NCI-H524 treated with DMSO at 0.1 percent for 48 hours (cell line): ENCODE data around the gene REV3L.

Source experiments
- DNase-seq: peaks from one replicate; lab custom pipeline; 2025; lab: John Stamatoyannopoulos, UW

Gene REV3L

DNA sequence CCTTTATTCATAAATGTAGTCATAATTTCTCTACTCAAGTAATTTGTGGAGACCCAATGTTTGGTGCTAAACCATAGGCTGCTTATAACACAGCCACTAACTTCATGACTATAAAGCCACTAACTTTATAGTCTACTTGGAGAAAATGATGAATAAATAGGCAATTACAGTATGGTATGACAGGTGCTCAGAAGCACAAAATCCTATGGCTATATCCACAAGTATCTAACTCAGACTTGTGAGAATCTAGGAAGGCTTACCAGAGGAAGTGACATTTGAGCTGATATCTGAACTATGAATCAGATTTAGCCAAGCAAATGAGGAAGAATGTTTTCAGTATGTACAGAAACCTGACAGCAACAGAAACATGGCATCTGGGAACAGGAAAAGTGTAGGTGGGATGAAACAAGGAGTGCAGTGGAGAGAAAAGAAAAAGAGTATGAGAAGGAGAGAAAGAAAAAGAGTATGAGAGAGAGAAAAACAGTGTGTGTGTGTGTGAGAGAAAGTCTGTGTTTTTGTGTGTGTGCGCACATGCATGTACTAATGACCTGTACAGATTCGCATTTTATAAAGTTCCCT lies 59.9 kb downstream of the REV3L start:
- no peak for DNase-seq

DNA sequence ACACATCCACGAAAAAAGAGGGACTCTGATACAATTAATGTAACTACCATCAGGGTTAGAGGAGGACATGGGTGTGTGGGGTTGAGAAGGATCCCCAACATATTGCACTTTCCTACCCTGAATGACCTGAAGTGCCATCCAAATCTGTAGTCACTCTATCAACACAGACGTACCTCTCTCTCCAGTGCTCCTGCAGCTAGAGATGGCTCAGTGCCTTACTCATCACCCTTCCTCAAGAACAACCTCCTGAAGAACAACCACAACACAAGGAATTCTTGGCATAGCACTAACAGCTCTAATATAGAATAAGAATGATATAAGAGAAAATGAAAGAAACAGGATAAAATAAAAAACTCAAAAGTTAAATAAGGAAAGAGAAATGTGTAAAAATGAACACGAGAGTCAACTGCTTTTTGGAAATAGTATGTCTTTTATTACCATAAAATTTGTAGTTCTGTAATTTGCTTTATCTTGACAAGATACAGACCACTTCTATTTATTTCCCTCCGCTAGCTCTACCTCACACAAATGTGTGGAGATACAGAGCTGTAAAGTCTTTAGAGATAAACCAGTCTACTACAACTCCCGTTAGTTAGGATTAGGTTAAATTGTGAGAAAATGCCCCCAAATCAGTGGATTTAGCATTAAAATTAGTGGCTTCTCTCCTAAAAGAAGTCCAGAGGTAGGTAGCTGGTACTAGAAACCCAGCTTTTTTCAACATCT lies 63.9 kb downstream of the REV3L start:
- DNase-seq: no peak

DNA sequence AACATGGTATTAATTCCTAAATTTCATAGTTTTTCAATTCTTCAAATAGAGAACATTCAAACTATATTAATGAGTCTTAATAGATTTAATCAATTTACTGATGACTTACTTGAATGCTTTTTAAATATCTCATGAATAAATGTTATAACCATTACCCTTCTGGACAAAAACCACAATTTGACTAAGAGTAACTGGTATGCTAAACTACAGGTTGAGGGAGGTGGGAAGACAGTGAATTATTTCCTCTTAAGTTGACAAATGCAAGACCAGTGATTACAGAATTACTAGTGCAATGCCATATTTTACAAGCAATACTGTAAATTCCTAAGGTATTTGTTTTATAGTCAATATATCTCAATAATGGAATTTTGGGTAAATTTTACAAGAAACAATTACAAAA lies 65.1 kb downstream of the REV3L start:
- DNase-seq: no peak

DNA sequence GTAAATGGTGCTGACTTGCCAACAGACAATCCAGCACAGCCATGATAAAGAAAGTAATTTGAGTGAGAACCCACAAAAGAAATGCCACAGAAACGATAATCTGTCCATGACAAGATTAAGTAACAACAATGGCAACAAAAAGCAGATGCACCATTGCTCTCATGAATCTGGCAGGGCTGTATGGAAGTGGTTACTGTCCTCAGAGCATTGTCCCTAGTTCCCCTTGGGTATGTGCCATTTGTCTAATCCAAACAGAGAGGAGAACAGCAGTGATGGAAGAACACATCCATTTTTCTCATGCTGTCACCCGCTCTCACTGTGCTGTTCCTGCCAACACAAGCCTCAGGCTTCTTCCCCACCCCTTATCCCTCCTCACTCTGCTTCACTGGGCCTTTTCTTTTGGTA lies 65.8 kb downstream of the REV3L start:
- no peak for DNase-seq

DNA sequence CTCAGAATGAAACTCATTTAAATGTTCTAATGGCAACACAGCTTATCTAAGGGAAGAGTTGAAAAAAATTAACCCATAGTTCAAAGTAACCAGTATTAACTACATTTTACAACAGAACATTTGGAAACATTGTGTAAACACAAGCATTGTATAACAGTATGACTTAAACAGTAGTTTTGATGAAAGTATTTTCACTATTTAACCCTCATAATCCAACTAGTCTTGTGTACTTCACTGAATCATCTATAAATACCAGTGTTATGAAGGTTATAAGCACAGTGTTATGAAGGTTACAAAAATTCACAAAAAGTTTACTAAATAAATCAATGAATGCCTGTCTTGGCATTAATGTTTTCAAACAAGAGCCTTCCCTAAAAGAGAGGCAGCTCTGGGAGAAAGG lies 66.5 kb downstream of the REV3L start:
- no peak for DNase-seq

DNA sequence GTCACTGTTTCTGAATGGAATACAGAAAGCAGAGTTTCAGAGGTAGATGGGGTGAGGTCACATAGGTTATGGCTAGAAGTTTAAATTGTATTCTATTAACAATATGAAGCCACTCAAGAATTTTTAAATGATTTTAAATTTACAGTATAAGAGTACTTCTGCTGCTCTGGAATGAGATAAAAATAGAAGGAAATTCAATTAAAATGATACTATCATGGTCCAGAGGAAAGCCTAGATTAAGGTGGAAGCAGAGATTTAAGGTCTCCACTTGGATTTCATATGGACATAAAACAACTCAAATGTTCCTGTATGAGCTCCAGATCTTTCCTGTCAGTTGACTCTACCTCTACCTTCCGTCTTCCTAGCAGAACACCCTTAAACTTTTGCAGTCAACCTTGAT lies 68.6 kb downstream of the REV3L start:
- no peak for DNase-seq

DNA sequence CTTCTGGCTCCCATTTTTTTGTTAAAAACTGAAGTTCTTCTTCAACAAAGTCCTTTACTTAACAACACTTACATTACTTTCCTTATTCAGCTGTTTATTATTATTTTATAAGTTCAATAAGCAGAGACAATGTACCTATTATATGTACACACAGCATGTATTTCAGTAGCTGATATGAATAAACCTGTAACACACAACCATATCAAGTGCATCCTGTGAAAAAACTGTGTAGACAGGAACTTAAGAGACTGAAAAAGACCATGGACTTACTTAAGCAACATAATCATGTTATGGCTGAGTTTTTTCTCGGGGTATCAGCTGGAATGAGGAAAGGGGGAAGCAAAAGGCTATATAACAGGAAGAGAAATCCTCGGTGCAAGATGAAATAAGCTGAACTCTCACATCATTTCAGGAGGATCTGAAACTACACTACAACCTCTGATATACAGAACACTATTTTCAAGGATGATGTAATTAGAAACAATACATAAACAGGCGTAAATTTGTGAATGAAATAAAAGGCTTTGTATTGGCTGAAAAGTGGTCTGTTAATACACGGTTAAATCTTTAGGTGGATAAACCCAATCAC lies 70.9 kb downstream of the REV3L start:
- no peak for DNase-seq

DNA sequence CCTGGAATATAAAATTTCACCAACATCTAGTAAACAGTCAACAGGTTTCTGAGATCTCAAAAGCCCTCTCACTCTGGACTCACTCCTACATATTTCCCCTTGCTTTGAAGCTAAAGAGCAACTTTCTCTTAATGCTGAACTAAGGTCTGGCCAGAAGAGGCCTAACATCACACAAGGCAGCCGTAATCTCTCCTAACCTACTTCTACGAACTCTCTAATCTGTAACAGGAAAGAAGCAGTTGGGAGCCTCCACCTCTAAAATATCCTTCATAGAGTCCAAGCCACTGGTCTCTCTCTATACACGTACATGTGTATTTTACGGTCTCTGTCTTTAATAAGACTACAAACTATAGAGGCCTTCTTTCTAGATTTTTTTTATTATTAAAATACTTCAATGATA lies 72.0 kb downstream of the REV3L start:
- DNase-seq: no peak

DNA sequence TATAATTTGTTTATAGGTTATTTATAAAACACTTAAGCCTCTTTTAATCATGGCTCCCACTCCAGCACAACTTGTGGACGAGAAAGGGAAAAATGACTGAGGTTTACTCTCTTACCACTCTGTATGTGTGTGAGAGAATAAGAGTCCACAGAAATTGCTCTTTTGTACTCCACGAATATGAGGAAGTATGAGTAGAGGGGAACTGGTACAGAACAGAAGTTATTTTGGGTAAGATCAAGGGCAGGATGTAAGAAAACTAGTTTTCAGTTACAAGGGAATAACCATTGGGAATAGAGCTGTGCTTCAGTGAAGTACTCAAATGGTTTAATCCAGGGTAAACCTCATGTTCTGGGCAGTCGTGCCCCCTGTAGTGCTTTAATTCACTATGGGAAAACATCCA lies 72.6 kb downstream of the REV3L start:
- no peak for DNase-seq

DNA sequence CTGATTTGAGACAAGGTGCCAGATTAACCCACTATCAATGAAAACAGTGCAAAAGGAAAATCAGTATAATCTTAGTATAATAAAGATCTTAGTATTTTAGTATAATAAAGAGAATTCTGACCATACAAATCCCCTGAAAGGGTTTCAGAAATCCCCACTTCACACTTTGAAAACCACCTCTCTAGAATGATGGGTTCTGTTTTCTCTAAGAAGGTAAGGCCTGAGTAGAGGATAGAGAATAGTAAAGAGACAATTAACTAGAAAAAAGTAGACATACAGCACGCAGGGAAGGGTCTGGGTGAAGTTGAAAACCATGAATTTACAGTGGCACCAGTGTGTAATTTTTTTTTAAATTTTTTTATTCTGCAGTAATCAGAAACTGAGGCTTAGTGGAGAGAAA lies 73.6 kb downstream of the REV3L start:
- no peak for DNase-seq

DNA sequence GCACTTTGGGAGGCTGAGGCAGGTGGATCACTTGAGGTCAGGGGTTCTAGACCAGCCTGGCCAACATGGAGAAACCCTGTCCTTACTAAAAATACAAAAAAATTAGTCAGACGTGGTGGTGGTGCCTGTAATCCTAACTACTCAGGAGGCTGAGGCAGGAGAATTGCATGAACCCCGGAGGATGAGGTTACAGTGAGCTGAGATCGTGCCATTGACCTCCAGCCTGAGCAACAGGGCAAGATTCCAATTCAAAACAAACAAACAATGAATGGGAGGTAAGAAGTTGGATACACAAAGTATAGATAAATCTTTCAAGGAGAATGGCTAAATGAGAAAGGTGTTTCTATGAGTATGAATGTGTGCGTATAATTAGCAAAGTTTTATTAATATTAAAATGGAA lies 75.3 kb downstream of the REV3L start:
- DNase-seq: no peak

DNA sequence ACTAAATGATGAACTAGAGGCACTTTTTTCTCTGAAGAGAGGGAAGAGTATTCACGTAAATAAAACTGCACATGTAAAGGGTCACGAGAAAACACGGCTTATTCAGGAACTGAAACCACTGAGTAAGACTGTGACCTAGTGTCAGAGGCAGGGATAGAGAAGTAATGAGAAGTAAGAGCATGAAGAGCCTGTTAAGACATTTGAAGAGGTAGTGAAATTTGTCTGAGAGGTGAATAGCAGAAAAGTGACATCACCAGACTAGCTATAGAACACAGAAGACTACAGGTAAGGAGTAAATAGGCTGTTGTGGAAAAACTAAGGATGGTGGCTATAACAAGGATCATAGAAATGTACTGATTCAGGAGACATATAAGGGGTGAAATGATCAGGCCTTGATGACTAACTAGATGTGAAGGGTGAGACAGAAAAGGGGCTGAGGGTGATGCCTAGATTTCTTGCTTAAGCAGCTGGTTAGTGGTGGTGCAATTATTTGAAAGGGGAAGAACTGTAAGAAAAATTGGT lies 76.8 kb downstream of the REV3L start:
- no peak for DNase-seq

DNA sequence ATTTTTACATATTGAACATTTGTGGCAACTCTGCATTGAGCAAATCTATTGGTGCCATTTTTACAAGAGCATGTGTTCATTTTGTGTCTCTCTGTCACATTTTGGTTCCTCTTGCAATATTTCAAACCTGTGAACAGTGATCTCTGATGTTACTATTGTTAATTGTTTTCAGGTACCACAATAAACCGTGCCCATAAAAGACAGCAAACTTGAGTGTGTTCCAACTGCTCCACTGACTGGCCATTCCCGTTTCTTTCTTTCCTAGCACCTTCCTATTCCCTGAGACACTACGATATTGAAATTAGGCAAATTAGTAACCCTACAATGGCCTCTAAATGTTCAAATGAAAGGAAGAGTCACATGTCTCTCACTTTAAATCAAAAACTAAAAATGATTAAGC lies 79.6 kb downstream of the REV3L start:
- no peak for DNase-seq

DNA sequence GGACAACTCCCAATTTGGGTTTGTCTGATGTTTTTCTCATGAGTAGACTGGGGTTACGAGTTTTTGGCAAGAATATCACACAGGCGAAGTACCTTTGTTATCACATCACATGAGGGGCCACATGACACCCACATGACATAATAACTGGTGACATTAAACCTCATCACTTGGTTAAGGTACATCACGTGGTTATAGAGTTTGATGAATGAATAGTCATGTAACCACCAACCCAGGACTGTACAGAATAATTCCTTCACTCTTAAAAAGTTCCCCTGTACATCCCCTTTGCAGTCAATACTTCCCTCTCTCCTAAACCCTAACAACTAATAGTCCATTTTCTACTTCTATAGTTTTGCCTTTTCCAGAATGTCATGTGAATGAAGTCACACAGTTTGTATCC lies 83.4 kb downstream of the REV3L start:
- no peak for DNase-seq

DNA sequence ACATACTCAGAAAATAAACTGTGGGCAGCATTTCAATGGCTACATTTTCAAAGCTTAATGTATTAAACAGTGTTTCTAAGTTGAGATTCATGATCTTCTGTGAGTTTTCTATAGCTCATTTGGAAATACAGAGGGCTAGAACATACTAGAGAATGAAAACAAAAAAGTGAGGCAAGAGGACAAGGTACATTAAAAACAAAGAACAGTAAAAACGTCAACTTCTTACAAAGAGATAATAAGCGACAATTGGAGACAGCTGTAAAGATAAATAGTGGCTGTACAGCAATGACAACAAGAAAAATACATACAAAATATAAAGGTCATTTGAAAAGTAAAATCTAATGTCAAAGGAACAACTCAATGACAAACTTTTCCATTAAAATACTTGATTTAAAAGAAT lies 94.3 kb downstream of the REV3L start:
- no peak for DNase-seq

DNA sequence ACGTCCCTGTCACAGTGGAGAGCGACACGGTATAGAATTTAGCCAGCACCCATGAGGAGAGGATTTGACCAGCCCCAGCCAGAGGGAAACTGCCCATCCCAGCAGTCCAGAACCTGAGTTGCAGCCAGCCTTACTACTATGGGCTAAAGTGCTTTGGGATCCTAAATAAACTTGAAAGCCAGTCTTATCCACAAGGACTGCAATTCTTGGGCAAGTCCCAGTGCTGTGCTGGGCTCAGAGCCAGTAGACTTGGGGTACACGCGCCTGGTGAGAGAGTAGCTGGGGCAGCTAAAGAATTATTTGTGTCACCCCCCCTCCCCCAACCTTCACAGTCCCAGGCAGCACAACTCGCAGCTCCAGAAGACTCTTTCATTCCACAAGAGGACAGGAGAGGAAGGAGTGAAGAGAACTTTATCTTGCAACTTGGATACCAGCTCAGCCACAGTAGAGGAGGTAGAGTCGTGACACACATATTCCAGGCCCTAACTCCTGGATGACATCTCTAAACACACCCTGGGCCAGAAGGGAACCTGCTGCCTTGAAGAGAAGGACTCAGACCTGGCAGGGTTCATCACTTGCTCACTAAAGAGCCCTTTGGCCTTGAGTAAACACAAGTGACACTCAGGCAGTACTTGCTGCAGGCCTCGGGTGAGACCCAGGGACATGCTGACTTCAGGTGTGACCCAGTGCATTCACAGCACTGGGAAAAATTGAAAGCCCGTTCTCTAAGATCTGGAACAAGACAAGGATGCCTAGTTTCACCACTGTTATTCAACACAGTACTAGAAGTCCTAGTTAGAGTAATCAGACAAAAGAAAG lies 100.3 kb downstream of the REV3L start:
- DNase-seq: no peak

DNA sequence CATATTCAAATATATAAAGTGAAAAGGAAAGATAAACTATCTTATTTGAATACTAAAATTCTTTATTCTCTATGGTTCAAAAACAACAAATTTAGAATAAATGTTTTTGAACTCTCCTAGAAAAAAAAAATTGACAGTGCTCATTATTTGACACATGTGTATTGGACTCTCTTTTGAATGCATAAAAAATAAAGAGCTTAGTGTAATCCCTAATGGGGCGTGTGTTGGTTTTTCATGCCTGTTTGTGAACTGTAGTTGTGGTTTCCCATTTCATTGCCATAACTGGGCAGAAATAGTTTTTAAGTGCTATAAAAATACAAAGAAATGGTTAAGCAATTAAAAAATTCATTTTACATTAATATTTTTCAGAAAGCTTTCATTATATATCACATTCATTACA lies 101.3 kb downstream of the REV3L start:
- DNase-seq: no peak

DNA sequence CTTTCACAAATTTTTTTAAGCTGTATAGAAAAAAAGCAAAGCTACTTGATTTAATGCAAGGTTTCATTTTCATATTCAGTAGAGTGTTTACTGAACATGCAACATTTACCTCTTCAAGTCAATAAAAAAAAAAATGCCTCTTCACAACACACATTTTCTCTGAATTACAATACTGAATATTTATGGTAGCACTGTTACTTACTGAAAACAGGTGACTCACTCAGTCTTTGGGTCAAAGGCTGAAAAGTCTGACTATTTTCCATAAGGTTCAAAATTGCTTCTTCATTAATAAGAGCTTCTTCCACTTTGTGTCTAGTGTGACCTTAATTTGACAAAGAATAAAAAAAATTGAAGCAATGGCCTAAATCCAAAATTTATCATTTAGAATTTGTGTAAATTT lies 101.9 kb downstream of the REV3L start:
- DNase-seq: no peak

DNA sequence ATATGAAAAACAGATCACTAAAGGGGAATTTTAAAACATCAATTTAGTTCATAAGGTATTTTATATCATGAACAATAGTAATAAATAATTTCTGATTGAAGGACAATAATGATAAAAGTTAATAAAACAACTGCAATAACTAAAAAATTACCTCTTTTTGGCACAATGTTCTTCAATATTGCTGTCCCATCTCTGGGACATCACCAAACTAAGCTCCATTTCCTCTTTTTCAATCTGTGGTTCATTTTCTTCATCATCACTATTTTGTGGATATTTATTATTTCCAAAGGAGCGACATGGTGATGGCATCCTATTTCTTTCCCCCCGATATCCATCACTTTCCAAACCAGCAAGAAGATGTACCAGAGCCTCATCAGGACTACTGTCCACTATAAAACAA lies 103.2 kb downstream of the REV3L start:
- DNase-seq: no peak

DNA sequence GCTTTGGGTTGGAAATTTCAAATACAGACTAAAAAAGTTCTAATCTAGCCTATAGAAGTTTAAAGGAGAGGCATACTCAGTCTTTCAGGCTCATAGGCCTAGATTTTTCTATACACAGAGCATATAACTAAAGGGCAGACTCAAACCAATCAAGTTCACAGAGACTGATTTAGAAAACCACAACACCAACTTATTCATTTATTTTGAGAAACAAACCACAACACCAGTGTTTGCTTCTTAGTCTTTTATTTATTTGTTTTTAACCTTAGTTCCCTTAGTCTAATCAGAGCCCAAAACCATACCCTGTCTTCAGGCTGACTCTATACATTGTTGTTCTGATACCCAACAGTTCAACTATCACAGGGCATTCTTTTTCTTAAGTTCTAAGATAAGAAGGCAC lies 103.7 kb downstream of the REV3L start:
- DNase-seq: no peak

DNA sequence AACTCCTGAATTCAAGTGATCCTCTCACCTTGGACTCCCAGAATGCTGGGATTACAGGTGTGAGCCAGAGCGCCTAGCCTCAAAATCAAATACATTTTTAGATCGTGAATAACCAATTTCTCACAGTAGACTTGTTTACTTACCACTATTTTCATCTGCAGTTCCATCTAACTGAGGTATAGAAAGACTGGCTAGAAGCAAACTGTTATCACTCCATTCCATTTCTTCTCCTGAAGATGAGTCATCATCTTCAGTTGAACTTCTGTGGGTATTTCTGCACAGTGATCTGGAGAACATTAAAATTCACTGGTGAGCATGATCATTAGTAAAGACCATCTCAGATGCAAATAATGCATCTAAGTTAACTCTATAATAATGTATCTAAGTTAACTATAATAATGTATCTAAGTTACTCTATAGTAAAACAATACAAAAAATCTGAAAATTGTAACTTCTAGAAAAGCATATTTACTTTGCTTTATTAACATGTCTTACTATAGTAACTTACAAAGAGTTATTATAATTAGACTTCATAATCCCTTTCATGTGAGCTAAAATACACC lies 105.4 kb downstream of the REV3L start:
- DNase-seq: no peak

DNA sequence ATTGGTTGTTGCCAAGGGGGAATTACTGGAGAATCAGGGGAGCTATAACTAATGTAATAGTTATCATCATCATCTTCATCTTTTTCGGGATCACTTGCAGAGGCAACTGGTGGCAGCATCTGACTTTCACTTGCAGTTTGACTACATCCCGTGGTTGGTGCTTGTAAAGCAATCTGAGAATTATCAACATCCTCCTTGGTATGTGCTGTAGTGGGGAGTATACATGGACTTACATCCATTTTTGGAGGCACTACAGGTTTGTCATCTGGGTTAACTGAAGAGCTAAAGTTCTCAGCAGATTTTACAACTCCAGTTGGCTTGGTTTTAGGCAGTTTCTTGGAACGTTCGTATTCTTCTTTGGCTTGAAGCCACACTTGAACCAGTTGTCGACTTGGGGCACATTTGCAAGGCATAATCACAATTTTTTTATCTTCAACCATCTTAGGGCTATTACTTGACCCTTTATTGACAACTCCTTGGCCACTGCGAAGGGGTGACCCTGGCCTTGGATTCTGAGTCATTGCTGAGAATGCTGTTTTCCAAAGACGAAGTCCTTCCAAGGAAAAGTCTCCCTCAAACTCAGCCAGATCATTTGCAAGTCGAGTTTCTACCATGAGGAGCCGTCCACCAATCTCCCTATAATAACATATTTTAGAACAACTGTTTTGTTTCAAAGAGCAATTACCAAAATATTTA lies 115.5 kb downstream of the REV3L start:
- no peak for DNase-seq
